BE2C (cell line): ENCODE measurements around the gene LRRTM2.
"Not testable (repeated sequence)": the region's sequence is repeated elsewhere in the genome, so short reads cannot be mapped to it uniquely, and the experiment has no call there.

Experiments
- DNase-seq: peaks from one replicate; pipeline ENCODE4 v3.0.0-alpha.2; 2020
- H3K27me3 ChIP-seq: fragments of 250-450 bp; sonication (Bioruptor Pico); 2 replicates; pipeline ENCODE4 v1.5.1; 2020; ENCODE audit warnings: mild to moderate bottlenecking
- H3K36me3 ChIP-seq: fragments of 250-450 bp; sonication (Bioruptor Pico); 2 replicates; pipeline ENCODE4 v1.5.1; 2020; ENCODE audit warnings: mild to moderate bottlenecking
- H3K4me1 ChIP-seq: fragments of 250-450 bp; sonication (Bioruptor Pico); 2 replicates; pipeline ENCODE4 v1.5.1; 2020
- H3K4me3 ChIP-seq: 2 replicates; pipeline ENCODE4 v1.5.1; 2011; ENCODE audit warnings: low read depth, low read length
- H3K9me3 ChIP-seq: fragments of 250-450 bp; sonication (Bioruptor Pico); 2 replicates; pipeline ENCODE4 v1.5.1; 2020
- TF ChIP-seq, protein P1 (sequence below): IDR thresholded peaks from 2 replicates; pipeline ENCODE4 v1.5.1; 2012; ENCODE audit warnings: mild to moderate bottlenecking, low read depth, low read length

Gene LRRTM2

DNA sequence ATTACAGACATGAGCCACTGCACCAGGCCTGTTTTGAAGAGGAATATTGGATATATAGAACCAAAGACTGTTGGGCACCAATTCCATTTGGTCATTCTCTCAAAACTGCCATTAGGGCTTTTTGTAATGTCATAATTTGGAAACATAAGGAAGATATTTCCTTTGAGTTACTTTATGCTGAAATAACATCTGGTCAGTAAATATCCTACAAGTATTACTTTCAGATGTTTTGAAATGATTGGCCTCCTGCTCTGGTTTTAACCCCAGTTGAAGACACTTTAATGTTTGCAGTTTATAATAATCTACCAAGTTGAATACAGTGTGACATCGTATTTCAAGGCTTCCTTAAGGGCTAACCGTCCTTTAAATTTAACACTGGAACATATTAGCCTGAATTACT is 33.6 kb downstream of the LRRTM2 start:
- Histone ChIP-seq H3K36me3 (no peaks in the 10 kb centered on the region), H3K4me1 (peaks cover 15% of the 10 kb centered on the region), H3K27me3 (no peaks in the 10 kb centered on the region), H3K4me3 (no peak overlapping the region), H3K9me3 (no peaks in the 10 kb centered on the region; the same call in 1 of the 2 replicates)
- TF ChIP-seq, protein P1, sequence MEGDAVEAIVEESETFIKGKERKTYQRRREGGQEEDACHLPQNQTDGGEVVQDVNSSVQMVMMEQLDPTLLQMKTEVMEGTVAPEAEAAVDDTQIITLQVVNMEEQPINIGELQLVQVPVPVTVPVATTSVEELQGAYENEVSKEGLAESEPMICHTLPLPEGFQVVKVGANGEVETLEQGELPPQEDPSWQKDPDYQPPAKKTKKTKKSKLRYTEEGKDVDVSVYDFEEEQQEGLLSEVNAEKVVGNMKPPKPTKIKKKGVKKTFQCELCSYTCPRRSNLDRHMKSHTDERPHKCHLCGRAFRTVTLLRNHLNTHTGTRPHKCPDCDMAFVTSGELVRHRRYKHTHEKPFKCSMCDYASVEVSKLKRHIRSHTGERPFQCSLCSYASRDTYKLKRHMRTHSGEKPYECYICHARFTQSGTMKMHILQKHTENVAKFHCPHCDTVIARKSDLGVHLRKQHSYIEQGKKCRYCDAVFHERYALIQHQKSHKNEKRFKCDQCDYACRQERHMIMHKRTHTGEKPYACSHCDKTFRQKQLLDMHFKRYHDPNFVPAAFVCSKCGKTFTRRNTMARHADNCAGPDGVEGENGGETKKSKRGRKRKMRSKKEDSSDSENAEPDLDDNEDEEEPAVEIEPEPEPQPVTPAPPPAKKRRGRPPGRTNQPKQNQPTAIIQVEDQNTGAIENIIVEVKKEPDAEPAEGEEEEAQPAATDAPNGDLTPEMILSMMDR = no peak
- no peak for DNase-seq

GRCh38 chr5:138840103-138840502 is 35.0 kb downstream of the LRRTM2 start:
- TF ChIP-seq, protein P1 = no peak
- Histone ChIP-seq H3K9me3 (no peaks in the 10 kb centered on the region; the same call in 1 of the 2 replicates), H3K4me3 (no peak overlapping the region), H3K27me3 (no peaks in the 10 kb centered on the region), H3K36me3 (no peaks in the 10 kb centered on the region), H3K4me1 (peaks cover 15% of the 10 kb centered on the region)
- no peak for DNase-seq

DNA sequence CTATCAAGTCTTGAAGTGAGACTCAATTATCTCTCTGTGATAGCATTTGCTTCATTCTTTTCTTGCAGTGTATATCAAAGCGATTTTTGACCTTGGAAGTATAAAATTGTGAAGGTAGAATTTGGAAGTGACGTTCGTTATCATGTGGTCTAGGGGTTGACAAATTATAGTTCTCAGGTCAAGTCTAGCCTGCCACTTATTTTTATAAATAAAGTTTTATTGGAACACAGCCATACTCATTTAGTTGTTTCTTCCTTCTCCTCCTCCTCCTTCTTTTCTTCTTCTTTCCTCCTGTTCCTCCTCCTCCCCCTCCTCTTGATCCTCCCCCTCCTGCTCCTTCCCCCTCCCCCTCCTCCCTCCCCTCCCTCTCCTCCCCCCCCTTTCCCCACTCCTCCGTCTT is 38.0 kb downstream of the LRRTM2 start:
- DNase-seq = no peak
- Histone ChIP-seq H3K9me3 (no peaks in the 10 kb centered on the region), H3K4me3 (no peak overlapping the region), H3K27me3 (no peaks in the 10 kb centered on the region), H3K4me1 (peaks cover 8% of the 10 kb centered on the region), H3K36me3 (no peaks in the 10 kb centered on the region)
- TF ChIP-seq, protein P1 = no peak

DNA sequence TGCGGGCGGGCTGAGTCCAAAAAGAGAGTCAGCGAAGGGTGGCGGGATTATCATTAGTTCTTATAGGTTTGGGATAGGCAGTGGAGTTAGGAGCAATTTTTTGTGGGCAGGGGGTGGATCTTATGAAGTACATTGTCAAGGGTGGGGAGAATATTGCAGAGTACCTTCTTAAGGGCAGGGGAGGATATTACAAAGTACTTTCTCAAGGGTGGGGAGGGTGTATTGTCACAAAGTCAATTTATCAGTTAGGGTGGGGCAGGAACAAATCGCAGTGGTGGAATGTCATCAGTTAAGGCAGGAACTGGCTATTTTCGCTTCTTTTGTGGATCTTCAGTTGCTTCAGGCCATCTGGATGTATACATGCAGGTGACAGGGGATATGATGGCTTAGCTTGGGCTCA is 40.3 kb downstream of the LRRTM2 start:
- not testable (repeated sequence) for H3K4me1 ChIP-seq, H3K9me3 ChIP-seq, H3K27me3 ChIP-seq, H3K36me3 ChIP-seq, H3K4me3 ChIP-seq, DNase-seq

DNA sequence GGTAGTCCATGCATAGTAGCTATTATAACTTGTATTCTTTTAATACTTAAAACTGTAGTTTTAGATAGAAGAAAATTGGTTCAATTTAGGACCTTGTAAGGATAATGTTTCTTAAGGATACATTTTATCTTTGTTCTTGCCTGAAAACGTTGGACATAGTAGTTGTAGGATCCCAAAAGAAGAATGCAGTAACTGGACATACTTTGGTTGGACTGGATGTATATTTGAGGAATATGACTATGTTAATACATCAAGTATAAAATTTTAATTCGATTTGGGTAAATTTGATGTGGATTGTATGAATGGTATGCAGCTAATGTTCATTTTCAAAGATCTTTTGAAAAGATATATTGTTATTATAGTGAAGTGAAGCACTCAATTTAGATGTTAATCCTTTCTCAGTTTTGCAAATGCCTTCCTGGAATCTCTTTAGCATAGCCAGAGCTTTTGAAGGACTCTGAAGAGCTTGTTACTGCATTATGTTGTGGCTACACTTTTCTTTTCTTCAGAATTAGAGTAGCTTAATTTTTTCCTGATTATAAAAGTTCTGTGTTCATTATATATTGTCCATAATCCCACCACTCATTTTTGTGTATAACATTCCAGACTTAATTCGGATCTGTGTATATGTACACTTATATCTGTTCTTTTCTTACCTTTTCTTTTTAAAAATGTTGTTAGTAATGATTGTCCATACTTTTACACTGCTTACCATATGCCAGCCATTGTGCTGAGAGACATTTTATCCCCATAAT is 41.2 kb downstream of the LRRTM2 start:
- H3K27me3 ChIP-seq = no peaks in the 10 kb centered on the region
- H3K4me3 ChIP-seq = no peak overlapping the region
- no peaks in the 10 kb centered on the region for H3K4me1 ChIP-seq
- no peak for DNase-seq
- TF ChIP-seq, protein P1 = no peak
- no peaks in the 10 kb centered on the region for H3K9me3 ChIP-seq
- no peaks in the 10 kb centered on the region for H3K36me3 ChIP-seq

- H3K36me3 ChIP-seq = peaks cover under 1% of the 10 kb centered on the region
Measured at GRCh38 chr5:138833080-138833479, 42.1 kb downstream of the LRRTM2 start.

More at GRCh38 chr5:138833080-138833479, 42.1 kb downstream of the LRRTM2 start:
- no peak for DNase-seq
- TF ChIP-seq, protein P1 = no peak
- no peak overlapping the region for H3K4me3 ChIP-seq
- no peaks in the 10 kb centered on the region for H3K4me1 ChIP-seq
- H3K9me3 ChIP-seq = no peaks in the 10 kb centered on the region
- H3K27me3 ChIP-seq = no peaks in the 10 kb centered on the region
